Right lobe of liver (tissue), 4 donors: ENCODE measurements around the gene MTUS2.

Experiments
- POLR2A ChIP-seq: fragments of 450-650 bp; IDR thresholded peaks from one replicate; pipeline ENCODE4 v1.6.1; 2017; ENCODE audit warnings: antibody characterized with exemption, mild to moderate bottlenecking
- TF ChIP-seq, protein P1 (sequence below), 4 donors: fragments of 200-600 bp in 3 of 4; fragments of 450-650 bp in 1 of 4; IDR thresholded peaks; one replicate each; pipeline versions ENCODE4 v1.5.1 to v1.8.0; 2016 to 2022; ENCODE audit warnings: antibody characterized with exemption in 4 of 4, mild to moderate bottlenecking in 2 of 4
- donor health status: DM: no; HTN: no; CAD: no.
- donor health status: DM: no; HTN: no; CAD: no.
- donor health status: DM: no; HTN: yes; CAD: no.

DNA sequence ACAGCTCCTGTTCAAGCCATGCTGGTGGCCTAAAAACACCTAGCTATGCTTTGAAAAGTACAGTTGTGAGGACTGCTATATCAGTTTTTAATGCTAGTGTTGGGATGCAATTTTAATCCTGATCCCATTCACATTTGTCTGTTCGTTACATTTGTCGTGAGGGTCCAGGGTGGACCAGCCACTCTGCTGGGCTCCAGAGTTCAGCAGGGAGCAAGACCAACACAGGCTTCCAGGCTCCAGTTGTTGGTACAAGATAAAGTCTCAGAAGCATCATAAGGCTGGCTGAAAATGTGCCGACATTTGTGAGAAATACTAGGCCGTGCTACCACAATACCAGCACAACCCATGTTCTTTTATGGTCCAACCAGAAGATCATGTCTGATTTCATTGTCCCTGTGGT is 564.7 kb downstream of the MTUS2 start:
- TF ChIP-seq, protein P1, sequence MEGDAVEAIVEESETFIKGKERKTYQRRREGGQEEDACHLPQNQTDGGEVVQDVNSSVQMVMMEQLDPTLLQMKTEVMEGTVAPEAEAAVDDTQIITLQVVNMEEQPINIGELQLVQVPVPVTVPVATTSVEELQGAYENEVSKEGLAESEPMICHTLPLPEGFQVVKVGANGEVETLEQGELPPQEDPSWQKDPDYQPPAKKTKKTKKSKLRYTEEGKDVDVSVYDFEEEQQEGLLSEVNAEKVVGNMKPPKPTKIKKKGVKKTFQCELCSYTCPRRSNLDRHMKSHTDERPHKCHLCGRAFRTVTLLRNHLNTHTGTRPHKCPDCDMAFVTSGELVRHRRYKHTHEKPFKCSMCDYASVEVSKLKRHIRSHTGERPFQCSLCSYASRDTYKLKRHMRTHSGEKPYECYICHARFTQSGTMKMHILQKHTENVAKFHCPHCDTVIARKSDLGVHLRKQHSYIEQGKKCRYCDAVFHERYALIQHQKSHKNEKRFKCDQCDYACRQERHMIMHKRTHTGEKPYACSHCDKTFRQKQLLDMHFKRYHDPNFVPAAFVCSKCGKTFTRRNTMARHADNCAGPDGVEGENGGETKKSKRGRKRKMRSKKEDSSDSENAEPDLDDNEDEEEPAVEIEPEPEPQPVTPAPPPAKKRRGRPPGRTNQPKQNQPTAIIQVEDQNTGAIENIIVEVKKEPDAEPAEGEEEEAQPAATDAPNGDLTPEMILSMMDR (IDR thresholded peaks at IDR 0.05) = no peak
- no peak for TF ChIP-seq POLR2A
